HG02943 (cell line): ENCODE measurements around the gene PLBD1.

Experiments used
- ATAC-seq: cut with Tn5 transposase; IDR thresholded peaks from one replicate; pipeline ENCODE4 v1.9.1; 2021; ENCODE audit warnings: mild to moderate bottlenecking, low read depth, moderate library complexity; ENCODE audit not compliant: unreplicated experiment

PLBD1 gene

DNA sequence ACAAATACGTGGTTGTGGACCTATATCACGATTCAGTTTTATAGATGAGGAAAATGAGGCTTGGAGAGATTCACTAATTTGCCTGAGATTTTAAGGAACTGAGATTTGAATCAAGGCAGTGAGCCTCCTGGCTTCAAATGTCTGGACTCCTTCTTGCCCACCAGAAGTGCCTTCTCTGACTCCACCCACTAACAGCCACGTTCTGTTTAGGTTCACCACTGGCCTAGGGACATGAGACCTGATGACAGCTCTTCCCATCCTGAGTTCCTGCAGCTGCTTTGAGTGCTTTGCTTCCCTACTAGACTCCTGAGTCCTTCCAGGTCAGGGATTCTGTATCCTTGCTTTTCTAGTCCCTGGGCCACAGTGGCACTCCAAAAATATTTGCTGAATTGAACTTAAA lies 57.1 kb downstream of the PLBD1 start:
- no peak for ATAC-seq

DNA sequence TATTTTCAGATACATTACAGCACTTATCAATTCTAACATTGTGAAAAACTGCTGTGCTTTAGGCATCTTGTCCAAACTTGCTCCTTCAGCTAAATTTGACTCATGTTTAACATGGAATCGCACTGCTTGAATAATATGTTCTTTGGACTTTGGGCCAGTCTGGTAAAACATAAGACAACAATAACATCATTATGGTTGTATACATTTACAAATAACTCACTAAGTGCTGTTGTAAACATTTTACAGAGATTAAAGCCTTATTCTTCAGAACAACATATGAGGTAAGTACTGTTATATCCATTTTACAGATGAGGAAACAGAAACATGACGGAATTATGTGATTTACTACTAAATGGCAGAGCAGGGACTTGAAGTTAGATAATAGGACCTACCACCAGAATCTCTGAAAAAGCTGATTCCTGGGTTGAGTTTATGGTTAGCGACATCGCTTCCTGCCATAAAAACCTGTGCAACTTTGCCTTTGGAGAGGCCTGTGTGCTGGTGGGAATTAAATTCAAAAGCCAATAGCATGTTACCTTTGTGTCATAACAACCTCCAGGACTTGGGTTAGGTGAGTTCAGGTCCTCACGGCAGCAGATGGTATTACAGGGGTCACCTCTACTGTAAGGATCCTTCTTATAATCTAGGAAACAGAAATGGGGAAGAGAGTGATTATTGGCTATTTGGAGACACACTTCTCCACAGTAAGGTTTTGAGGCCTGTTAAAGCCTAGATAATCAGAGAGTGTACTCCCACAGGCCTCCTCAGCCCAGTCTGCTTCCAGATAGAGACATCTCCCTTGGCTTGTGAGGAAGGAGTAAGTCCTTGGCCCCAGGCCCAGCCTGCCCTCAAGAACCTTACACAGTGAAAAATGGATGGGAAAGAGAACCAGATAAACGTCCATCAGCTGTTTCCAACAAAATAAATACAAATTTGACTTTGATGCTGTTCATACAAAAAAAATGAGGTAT lies 61.8 kb downstream of the PLBD1 start:
- no peak for ATAC-seq

DNA sequence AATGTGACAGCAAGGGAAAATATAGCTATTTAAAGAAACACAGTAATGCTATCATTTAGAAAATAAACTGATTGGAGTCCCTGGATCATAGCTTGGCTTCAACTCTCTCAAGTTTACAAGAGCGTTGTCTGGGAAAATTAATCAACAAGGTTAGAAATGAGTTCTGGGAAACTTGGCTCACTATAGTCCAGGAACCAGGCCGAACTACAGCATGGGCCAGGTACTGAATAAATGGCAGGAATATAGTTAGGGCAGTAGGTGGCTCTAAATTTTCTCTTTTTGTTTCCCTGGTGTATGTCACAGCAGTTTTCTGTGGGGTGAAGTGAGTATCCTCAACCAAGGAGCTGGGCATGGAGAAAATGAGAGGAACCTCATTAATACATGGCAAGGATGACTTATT lies 72.4 kb downstream of the PLBD1 start:
- ATAC-seq, result no peak

DNA sequence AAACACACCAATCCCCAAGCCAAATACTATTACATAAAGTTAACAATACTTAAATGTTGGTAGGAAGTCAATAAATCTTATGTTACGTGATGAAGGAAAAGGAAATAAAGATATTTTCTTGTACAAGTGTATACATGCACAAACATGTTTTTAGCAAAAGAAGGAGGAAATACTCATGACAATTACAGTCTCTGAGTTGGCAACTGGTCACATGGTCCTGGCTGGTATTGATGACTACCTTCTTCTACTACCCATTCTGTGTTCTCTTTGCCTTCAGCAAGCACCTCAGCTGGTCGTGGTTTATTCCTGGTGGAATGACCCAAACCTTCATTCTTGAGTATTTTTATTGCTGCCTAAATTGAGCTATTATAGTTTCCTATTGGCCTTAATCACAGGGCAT lies 84.8 kb downstream of the PLBD1 start:
- ATAC-seq, result no peak

DNA sequence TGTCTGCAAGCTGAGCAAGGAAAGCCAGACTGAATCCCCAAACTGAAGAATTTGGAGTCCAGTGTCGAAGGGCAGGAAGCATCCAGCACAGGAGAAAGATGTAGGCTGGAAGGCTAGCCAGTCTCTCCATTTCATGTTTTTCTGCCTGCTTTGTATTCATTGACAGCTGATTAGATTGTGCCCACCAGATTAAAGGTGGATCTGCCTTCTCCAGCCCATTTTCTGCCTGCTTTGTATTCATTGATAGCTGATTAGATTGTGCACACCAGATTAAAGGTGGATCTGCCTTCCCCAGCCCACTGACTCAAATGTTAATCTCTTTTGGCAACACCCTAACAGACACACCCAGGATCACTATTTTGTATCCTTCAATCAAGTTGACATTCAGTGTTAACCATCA lies 85.3 kb downstream of the PLBD1 start:
- no peak for ATAC-seq

DNA sequence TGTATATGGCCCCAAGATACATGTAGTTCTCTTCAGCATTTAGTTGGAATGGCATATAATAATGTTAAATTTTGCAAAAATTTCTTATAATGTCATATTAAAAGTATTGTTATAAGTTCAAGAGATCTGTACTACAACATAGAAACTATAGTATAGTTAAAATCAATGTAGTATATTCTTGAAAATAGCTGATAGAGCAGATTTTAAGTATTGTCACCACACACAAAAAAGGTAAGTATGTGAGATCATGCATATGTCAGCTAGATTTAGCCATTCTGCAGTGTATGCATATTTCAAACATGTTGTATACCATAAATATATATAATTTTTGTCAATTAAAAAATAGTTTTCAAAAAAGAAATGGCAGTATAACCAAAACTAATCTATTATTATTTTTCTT lies 86.5 kb downstream of the PLBD1 start:
- no peak for ATAC-seq

DNA sequence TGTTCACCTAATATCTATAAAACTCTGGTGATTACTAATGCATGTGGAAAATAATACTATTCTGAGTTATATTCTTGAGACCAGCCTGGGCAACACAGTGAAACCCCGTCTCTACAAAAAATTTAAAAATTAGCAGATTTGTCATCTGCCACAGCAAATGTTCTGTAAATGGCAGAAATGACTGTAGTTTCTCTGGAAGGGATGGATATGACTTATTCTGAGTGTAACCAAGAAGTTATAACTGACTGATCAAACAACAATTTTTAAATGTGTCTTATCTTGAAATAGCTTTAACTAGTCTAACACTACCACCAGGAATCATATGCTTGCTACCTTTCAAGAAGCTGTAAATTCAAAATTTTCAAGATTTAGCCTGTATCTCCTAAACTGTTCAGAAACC lies 88.7 kb downstream of the PLBD1 start:
- ATAC-seq, result no peak

DNA sequence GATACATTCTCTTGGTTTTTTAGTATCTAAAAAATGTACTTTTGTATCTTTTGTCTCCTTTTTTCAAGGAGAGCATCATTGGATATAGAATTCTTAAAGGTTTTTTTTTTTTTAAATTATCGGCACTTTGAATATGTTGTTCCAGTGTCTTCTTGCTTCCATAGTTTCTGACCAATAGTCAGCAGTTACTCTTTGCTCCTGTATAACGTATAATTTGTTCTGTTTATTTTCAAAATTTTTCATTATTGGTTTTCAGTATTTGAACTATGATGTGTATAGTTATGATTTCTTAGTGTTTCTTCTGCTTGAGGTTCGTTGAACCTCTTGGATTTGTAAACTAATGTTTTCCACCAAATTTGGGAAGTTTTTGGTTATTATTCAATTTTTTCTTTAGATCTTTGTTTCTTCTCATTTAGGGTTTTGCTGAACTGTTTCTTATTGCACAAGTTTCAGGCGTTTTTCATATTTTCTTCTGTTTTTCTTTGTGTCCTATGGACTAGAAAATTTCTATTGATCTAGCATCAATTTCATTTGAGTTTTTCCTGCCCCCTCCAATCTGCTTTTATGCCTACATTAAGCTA lies 93.9 kb downstream of the PLBD1 start:
- ATAC-seq, result no peak

DNA sequence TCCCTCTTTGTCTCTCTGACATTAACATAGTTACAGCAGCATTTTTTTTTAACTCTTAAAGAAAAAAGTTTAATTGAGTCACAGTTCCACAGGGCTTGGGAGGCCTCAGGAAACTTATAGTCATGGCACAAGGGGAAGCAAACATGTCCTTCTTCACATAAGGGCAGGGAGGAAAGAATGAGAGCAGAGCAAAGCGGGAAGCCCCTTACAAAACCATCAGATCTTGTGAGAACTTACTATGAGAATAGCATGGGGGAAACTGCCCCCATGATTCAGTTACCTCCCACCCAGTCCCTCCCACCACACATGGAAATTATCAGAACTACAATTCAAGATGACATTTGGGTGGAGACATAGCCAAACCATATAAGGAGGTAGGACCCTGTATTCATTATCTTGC lies 96.2 kb downstream of the PLBD1 start:
- no peak for ATAC-seq

DNA sequence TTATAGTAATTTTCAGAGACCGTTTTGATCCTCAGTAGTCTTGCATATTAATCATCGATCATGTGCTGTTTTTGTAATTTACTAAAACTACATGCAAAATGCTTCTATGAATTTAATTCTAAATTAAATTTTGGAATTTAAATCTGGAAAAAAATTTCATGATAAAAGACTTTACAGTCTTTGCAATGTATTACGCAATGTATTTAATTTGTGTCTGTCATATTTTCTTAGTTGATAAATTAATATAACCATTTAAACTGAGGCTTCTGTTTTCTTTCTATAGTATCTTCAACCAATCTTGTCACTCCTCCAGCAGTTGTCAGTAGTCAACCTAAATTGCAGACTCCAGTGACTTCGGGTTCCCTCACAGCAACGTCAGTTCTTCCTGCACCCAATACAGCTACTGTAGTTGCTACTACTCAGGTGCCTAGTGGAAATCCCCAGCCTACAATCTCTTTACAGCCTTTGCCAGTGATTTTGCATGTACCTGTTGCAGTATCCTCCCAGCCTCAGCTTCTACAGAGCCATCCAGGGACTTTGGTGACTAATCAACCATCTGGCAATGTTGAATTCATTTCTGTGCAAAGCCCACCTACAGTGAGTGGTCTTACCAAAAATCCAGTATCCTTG lies 107.4 kb downstream of the PLBD1 start:
- no peak for ATAC-seq

DNA sequence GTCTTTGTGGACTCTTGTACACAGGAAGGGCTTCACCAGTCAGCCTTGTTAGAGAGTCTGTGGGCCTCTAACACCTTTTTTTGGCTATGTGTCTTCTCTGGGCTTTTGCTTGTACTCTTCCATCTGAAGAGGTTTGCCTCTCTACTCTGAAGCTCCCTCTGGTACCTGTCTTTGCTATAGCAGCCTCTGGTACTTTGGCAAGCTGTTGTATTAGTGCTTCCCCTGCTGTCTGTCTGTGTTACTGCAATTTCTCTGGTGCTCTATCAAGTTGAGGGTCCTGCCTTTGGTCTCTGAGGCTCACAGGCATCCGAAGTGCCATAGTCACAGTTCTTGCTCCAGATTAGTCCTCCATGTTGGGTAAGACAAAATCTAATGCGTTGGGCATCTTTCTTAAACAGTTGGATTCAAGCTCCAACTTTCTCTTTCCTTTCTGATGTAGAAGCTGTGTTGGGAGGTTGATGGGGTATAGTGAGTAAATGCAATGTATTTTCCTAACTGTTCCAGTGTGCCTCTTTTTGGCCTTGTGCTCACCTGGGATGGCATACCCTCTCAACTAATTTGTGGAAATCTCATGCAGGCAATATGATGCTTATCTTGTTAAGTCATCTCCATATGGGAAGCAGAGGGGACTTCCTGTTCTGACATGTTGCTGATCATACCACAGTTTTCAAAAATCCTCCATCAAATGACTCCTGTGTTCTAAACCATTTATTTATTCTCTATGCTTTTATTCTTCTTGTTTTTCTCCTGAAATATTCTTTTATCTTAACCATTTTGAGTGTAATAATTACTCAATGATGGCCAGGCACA lies 113.4 kb downstream of the PLBD1 start:
- no peak for ATAC-seq
